ENCODE measurements around the gene CACNA1C.

CACNA1C gene

DNA sequence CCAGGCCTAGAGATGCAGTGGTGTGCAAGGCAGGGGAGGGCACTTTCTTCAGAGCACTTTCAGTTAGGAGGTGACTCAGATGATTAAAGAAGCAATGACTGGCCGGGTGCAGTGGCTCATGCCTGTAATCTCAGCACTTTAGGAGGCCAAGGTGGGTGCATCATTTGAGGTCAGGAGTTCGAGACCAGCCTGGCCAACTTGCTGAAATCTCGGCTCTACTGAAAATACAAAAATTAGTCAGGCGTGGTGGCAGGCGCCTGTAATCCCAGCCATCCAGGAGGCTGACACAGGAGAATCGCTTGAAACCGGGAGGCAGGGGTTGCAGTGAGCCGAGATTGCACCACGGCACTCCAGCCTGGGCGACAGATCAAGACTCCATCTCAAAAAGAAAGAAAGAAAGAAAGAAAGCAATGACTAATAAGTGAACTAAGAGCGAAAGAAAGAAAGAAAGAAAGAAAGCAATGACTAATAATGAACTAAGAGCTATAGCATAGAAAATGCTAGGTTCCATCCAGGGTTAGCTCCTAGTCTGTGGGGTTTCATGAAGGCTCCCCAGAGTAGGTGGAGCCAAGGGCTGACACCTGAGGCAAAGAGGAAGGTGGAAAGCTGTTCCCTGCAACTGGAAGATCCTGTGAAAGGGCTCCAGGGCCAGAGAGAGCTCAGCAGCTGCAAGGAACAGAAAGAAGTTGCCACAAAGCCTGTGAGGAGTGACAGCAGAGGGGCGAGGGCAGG is 334.5 kb downstream of the CACNA1C start:
- peak in 1 of 3 experiments; percentile 26 for DNase-seq (ENCODE audit: low read depth in 3 of 3)

DNA sequence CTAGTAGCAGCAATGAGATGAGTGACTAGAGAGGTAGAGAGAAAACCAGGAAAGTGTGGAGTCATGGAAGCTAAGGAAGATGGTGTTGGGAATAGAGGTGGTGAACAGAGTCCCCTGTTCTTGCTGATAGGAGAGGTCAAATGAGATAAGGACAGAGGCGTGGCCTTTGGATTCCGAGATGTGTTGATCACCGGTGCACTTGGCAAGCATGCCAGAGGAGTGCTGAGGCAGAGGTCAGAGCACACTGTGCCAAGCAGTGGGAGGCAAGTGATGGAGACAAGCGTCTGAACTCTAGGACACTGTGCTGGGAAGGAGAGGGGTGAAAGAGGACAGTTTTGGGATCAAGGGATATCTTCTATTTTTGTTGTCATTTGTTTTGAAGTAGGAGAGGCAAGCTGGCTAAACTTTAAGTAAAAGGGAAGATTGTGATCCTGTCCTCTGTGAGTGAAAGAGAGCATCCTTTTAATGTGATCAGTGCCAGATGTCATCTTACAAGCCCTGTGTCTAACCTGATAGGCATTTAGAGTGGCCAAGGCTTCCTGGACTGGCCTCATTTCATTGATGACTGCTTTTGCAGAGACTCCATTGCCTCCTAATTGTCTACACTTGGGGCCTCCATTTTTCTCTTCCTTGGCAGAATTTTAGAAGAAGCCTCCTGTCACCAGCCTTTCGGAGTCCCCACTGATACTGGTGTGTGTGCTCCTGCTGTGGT is 336.4 kb downstream of the CACNA1C start:
- DNase-seq (ENCODE audit: low read depth in 3 of 3): no peak

DNA sequence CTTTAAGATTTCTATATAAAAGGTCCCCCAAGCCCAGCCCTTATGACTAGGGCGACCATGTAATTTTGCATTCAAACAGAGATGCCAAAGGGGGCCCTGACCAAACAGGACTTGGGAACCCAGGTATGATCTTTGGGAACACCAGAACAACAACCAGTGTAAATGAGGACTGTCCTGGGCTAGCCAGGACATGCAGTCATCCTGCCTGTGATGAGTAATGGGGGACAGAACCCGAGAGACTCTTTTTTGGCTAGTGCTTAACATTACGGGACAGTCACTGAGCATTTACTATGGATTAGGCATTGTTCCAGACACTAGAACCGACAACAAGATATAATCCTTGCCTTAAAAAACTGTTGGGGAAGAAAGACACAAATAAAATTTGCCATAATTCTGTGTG is 337.3 kb downstream of the CACNA1C start:
- DNase-seq (ENCODE audit: low read depth in 3 of 3): no peak

DNA sequence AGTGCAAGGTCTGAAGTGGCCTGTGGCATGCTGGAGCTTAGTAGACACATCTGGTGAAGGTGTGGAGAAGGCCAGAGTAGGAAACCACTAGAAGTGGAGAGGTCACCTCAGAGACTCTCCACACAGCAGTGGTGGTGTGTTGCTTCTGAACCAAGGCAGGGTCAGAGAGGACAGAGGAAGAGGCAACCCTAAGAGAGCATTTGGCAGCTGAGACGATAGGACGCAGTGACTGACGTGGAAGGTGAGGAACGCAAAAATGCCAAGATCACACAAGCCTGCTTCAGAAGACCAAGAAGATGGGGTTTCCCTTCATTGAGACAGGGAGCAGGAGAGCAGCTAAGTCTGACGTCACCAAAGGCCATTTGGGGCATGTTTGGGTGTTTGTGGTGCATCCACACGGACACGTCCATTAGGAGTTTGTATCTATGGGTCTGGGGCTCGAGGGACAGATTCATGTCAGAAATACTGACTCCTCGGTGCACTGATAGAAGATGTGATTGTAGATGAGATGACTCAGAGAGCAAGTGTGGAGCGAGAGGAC is 338.1 kb downstream of the CACNA1C start:
- no peak for DNase-seq (ENCODE audit: low read depth in 3 of 3)

DNA sequence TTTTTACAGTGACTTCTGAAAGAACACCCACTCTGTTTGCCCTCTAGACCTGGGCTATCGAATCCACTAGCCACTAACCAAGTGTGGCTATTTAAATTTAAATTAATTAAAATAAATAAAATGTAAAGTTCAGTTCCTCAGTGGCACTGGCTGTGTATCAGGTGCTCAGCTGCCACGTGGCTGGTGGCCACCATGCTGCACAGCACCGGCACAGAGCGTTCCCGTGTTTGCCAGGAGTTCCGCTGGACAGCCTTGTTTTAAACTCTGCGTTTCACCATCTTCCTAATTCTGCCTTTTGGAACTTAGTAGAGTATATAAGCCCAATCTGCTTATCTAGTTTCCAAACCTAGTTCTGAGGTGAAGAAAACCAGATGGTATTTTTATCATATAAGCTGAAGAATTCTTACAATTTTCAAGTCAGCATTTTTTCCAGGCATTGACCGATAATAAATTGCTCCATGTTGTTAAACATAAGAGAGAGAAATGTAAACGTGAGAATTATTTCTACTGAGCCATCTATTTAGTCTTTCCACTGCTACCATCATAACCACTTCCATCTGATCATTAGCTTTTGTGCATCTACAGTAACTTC is 339.0 kb downstream of the CACNA1C start:
- no peak for DNase-seq (ENCODE audit: low read depth in 3 of 3)

DNA sequence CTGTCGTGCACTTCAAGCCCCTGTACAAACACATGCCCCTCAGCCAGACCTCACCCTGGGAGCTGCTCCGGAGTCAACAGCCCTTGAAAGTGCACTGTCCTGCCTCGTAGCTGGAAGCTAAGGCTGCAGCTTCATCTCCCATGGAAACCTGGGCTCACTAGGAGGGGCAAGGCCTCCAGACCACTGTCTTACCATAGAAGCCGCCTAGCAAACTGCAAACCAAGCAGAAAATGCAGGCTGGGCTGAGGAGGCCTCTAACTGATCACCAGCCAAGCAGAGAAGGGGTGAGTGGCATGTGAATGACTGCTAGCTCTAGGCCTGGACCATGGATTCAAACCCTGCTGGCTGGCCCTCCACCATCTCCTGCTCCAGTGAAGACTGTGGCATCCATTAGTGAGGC is 340.2 kb downstream of the CACNA1C start:
- DNase-seq (ENCODE audit: low read depth in 3 of 3): no peak

DNA sequence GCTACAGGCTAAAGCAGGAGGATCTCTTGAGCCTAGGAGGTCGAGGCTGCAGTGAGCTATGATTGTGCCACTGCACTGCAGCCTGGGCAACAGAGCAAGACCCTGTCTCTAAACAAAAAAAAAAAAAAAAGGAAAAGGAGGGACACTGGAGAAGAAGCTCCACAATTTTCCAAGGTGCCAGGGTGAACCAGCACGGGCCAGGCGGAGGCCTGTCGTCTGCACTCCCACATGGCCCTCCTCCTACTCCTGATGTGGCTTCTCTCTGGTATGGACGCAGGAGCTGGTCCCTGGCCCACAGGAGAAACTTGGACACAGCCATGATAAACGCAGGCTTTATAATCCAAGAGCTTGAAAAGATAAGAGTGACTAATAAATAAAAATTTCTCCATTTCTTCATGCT is 341.2 kb downstream of the CACNA1C start:
- no peak for DNase-seq (ENCODE audit: low read depth in 3 of 3)

DNA sequence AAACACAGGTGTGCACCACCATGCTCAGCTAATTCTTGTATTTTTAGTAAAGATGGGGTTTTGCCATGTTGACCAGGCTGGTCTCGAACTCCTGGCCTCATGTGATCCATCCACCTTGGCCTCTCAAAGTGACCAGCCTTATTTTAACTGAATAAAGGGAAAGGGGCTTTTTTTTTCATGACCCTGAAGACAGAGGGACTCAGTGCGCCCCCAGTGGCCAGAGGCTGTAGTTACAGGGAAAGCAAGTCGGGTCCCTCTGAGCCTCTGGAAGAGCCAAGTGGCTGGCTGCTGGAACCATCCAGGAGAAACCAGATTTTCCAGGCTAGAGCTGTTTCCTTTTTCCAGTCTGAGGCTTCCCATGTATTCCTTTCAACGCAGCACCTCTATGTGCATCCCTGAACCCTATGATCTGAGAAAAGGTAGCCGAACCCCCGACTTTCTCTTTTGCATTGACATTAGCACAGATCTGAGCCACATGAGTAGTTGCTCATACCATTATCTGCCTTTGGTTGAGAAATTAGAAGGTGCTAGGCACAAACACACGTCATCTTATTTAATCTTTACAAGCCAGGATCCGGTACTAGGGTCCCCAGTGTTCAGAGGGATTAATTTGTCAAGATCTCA is 342.7 kb downstream of the CACNA1C start:
- peak in 2 of 3 experiments; percentile 11 to 32 for DNase-seq (ENCODE audit: low read depth in 3 of 3)

DNA sequence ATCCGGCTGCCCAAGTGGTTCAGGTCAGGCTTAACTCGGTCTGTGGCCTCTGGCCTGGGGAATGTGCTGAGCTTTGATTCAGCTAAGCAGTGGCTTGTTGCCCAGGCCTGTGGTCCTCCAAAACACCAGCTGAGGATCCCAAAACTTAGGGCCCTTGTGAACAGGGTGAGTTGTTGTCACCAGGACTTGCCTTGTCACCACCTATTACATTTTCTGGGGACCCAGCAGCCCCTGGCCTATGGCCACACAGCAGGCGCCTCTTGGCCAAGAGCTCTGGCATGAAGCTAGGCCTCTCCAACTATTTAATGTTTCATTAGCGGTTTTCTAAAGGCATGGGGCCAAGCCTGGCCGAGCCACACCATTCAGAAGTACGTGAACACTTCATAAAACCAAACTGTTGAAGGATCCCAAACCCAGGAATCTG is 343.7 kb downstream of the CACNA1C start:
- DNase-seq (ENCODE audit: low read depth in 3 of 3): no peak

DNA sequence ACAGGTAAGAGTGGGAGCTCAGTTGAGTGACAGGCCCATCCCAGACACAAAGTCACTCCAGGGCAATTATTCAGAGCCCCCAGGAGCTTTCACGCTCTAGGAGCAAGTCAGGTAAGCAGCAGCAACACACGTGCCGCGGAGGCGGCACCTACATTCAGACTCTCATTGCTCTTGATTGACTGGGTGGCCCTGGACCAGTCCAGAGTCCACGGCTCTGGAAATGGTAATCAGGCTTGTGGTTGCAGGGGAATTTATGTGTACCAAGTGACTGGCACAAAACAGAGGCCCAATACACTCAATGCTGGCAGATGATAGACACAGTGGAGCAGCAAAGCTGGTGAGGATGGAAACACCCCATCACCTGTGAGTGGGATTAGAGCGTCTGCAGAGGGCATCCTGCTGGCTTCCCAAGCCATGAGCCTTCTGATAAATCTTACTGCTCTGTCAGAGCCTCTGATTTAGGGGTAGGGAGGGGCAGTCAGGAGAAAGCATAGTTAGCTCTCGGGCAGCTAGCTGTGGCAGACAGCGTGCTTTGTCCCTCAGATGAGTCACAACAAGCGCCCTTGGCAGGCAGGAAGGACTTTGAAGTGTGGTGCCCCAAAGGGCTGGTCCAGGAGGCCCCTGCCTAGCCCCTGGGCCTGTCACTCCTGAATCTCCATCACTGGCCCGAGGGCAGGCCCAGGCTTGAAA is 344.7 kb downstream of the CACNA1C start:
- DNase-seq (ENCODE audit: low read depth in 3 of 3): no peak

DNA sequence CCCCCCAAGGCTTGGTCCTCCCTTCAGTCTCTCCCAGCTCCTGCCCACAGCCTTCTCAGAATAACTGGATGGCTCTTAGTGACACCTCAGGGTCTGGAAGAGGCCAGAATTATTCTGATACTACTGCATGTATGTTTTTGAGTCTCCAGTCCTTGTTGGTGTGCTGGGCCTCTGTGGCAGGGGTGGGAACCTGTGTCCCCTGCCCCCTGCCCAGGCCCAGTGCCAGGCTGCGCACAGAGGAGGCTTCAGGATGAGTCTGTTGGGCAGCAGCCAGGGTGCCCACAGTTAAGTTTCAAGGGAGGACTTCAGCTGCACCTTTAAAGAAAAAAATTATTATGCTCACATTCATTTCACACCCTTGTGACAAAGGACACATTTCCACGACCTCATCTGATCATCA is 348.3 kb downstream of the CACNA1C start:
- DNase-seq (ENCODE audit: low read depth in 3 of 3): no peak

DNA sequence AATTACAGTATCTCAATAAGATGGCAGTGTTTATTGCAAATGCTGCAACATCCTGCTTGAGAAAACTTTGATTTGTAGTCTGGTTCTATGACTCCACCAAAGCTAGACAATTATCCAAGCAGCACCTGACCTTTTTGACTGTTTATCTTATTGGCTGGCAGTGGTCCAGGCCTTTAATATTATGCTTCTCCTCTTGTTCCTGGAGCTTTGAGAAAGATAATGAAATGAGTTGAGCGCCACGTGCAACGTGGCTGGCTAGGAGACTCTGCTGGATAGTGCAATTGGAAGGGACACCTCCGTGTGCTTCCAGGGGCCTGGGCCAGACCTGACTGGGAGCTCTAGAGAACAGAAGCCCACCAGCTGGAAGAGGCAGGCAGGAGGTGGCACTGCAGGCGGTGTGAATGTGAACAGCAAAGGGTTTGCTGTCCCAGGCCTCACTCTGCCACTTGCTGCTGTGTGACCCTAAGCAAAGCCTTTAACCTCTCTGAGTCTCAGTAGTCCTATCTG is 349.3 kb downstream of the CACNA1C start:
- no peak for DNase-seq (ENCODE audit: low read depth in 3 of 3)

DNA sequence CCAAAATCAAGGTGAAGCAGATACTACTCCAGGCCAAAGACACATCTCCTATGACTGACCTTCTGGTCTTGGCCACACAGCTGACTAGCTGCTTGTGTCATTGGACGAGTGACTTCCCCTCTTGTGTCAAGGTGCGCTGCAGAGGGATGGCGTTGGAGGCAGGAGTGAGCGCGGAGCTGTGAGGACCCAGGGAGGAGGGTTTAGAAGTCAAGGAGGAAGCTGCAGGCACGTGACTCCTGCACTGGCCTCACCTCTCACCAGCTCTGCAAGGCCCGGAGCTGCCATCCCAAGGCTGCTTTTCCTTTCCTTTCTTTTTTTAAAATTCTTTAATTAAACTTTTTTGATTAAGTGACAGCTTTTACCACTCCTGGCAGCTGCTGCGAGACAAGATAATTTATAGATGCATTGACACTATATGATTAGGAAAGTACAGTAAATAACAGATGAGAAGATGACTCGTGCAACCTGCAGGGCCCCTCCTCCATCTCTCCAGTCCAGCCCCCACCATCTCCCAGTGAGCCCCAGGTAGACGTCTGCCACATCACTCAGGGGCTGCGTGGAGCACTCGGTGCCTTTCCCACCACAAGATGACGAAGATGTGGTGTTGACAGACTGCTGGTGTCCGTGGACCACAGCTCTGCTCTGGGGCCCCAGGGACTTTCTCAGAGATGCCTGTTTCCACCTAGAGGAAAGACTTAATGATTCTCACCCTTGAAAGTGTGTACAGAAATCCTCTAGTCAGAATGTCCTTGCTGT is 350.6 kb downstream of the CACNA1C start:
- DNase-seq (ENCODE audit: low read depth in 3 of 3): no peak

DNA sequence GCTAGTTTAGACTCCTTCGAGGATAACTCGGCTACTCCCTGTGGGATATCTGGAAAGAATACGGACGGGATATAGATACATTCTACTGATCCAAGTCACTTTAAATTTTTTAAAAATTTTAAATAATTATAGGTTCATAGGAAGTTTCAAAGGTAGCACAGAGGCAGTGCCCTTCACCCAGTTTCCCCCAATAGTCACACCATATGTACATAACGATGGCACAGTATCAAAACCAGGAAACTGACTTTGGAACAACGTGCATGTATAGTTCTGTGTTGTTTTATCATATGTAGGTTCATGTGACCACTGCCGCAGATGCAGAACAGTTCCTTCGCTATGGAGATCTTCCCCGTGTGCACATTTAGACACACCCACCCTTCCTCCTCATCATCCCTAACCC is 352.3 kb downstream of the CACNA1C start:
- no peak for DNase-seq (ENCODE audit: low read depth in 3 of 3)

DNA sequence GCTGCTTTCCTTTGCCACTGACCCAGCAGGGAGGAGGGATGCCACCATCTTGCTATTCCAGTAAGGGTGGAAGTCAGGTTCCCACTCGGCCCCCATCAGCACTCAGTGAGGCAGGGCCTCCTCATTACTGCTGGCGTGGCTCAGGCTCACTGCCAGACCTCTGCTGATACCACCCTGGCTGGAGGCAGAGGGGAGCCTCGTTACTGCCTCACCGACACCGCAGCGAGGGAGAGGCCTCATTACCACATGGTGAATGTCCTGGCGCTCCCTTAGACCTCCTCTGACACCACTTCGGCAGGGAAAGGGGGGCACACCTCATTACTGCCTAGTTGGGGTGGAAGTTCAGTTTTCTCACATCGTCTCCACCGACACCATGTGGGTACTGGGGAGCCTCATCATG is 354.1 kb downstream of the CACNA1C start:
- DNase-seq (ENCODE audit: low read depth in 3 of 3): no peak

DNA sequence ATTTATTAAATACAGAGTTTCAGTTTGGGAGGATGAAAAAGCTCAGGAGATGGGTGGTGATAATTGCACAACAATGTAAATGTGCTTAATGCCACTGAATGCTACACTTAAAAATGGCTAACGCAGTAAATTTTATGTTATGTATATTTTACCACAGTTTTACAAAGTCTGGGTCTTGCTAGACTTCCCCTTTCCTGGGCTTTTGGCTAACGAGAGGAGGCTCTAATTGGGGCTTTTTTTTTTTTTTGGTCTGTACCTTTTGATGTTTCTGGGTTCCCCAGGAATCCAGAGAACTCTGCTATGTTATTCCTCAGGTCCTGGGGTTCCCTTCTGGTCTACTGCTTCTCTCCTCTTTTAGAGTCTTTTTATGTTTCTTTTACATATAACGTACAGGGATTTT is 355.5 kb downstream of the CACNA1C start:
- no peak for DNase-seq (ENCODE audit: low read depth in 3 of 3)

DNA sequence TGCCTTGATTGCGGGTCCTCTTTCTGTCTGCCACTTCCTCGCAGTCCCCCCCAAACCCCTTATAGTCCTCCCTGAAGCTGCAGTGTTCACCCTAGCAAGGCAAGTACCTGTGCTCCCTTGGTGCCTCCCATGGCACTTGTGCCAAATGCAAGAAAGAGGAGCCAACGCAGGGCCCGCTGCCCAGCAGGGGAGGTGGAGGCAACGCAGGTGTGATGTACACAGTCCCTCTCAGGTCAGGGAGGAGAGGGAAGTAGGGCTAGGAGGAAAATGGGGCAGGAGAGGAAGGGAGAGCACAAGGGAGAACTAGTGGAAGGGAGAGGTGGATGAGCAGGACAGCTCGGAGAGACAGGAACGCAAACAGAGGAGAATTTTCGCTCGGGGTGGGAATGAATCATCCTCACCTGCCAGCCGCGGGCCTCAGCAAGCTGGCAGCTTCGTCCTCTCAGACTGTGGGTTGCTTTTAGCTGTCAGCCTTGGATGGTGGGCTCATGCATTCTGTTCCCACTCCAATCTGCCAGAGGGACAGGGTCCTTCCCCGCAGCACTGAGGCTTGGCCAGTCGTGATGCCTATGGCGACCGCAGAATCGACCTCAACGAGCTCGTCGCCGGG is 357.0 kb downstream of the CACNA1C start:
- DNase-seq (ENCODE audit: low read depth in 3 of 3): no peak

DNA sequence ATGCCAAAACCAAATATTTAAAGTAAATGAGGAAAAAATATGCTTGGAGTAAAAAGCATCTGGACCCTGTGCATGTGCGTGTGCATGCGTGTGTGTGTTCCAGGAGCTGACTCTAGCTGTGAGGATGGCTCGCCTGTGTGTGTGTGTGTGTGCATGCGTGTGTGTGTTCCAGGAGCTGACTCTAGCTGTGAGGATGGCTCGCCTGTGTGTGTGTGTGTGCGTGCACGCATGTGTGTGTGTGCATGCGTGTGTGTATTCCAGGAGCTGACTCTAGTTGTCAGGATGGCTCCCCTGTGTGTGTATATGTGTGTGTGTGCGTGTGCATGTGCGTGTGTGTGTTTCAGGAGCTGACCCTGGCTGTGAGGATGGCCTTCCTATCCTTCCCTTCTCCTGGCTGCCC is 357.7 kb downstream of the CACNA1C start:
- no peak for DNase-seq (ENCODE audit: low read depth in 3 of 3)

DNA sequence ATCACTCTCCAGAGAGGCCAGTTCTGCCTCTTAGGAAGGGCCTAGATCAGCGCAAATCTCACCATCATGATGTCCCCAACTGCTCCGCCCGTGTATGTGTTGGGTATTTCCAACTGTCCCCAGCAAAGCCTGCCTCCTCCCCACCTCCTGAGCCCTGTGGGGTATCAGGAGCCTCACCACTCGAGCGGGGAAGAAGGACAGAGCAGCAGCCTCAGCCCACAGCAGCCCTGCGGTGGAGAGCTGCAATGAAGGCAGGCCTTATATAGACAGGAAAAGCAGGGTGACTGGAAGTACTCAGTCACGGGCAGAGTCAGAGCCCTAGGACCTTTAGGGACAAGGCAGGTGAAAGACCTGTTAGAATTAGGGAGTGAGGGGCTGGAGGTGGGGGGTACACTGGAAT is 358.2 kb downstream of the CACNA1C start:
- DNase-seq (ENCODE audit: low read depth in 3 of 3): no peak

DNA sequence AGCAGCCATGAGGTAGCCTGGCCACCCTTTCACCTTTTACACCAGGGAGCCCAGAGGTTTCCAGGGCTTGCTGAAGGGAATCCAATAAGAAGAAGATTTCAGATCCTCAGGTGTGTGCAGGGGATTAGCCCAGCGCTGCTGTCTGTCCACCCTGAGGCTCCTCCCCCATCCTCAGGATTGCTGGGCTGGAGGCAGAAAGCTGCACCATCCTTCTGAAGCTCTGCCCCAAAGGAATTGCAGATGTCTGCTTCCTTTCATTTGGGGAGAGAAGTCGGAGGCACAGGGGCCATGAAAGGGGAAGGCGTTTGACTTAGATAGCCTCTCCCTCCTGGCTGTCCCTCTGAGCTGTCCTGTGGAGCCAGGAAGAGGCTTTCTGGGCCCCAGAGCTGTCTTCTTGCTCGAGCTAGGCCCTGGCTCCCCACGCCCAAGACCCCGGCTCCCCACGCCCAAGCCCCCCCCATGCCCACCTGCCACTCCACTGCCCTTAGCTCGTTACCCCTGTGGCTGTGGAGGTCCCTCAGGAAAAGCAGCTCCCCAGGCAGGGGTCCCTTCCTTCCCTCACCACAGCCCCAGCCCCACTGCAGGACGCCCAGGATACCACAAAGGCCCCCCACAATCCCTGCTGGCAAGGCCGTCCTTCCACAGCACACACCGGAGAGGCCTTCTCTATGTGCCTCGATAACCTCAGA is 359.0 kb downstream of the CACNA1C start:
- DNase-seq (ENCODE audit: low read depth in 3 of 3): no peak
